HFF-Myc (cell line): Measurements from ENCODE around the gene CCDC77.
A peak's percentile ranks its signal among the peaks of the same experiment; 100 is the strongest.

Source experiments
- DNase-seq: peaks from one replicate; pipeline ENCODE4 v3.0.0-alpha.2; 2011; ENCODE audit warnings: low read depth; ENCODE audit errors: extremely low read depth
- H3K4me3 ChIP-seq: replicated peaks from 2 replicates; pipeline ENCODE4 v1.5.1; 2011; ENCODE audit warnings: low read depth, mild to moderate bottlenecking, control low read depth, low read length
- CTCF ChIP-seq: IDR thresholded peaks from 2 replicates; pipeline ENCODE4 v1.5.1; 2012; ENCODE audit warnings: mild to moderate bottlenecking, low read depth, low read length, control low read depth; ENCODE audit errors: missing control alignments

The CCDC77 gene

GRCh38 chr12:460261-461230 lies 59.1 kb downstream of the CCDC77 start:
- DNase-seq: no peak
- TF ChIP-seq CTCF: no peak
- peak overlapping the region; percentile 27 for H3K4me3 ChIP-seq

- TF ChIP-seq CTCF: no peak
- H3K4me3 ChIP-seq: no peak overlapping the region
- DNase-seq: no peak
Observed at GRCh38 chr12:461425-461824, 60.0 kb downstream of the CCDC77 start.

GRCh38 chr12:462936-463705 lies 61.7 kb downstream of the CCDC77 start:
- TF ChIP-seq CTCF: no peak
- no peak overlapping the region for H3K4me3 ChIP-seq
- DNase-seq: no peak

GRCh38 chr12:464484-465267 lies 63.2 kb downstream of the CCDC77 start:
- no peak for TF ChIP-seq CTCF
- no peak for DNase-seq

GRCh38 chr12:466039-466438 lies 64.6 kb downstream of the CCDC77 start:
- no peak overlapping the region for H3K4me3 ChIP-seq
- no peak for DNase-seq
- TF ChIP-seq CTCF: no peak

More at GRCh38 chr12:464484-465267, 63.2 kb downstream of the CCDC77 start:
- no peak overlapping the region for H3K4me3 ChIP-seq

GRCh38 chr12:466762-467161 lies 65.3 kb downstream of the CCDC77 start:
- no peak overlapping the region for H3K4me3 ChIP-seq
- no peak for DNase-seq
- TF ChIP-seq CTCF: no peak
